ENCODE measurements around the gene CHP1.

DNA sequence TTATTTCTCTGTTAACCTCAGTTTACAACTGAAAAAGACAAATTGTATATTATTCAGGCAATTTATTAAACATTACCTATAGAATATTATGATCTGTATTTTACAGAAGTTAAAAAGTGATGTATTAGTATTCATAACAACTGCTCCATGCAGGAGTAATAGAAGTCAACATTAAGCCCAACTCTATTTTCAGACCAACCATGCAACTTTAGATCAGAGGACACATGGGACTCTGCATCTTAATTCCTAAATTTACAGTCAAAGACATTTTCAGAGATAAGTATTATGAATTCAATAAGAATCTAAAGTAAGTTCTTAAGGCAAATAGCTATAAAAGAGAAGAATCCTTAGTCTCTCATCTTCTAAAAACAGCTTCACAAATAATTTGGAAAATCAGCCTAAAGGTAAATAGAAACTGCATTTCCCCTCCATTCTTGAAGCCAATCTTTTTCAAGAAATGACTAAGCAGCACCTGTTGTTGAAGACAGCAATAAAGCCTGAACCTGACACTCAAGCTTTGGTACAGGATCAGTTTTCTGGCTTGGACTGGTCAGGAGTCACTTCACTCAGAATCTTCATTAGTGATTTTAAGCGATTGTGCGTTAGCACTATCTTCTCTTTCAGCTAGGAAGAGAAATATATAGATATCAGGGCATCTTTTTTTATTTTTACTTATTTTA is 78.3 kb downstream of the CHP1 start:
- TF ChIP-seq EZH2 (IDR thresholded peaks at IDR 0.05; ENCODE audit: borderline replicate concordance, insufficient read depth, low read depth, low read length, poor library complexity, severe bottlenecking) = no peak
- TF ChIP-seq, protein P1, sequence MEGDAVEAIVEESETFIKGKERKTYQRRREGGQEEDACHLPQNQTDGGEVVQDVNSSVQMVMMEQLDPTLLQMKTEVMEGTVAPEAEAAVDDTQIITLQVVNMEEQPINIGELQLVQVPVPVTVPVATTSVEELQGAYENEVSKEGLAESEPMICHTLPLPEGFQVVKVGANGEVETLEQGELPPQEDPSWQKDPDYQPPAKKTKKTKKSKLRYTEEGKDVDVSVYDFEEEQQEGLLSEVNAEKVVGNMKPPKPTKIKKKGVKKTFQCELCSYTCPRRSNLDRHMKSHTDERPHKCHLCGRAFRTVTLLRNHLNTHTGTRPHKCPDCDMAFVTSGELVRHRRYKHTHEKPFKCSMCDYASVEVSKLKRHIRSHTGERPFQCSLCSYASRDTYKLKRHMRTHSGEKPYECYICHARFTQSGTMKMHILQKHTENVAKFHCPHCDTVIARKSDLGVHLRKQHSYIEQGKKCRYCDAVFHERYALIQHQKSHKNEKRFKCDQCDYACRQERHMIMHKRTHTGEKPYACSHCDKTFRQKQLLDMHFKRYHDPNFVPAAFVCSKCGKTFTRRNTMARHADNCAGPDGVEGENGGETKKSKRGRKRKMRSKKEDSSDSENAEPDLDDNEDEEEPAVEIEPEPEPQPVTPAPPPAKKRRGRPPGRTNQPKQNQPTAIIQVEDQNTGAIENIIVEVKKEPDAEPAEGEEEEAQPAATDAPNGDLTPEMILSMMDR (IDR thresholded peaks at IDR 0.05) = no peak
